Measurements from ENCODE around the gene C5orf24. TPM values are rescaled to one million over a fixed set of nuclear protein-coding genes. Genes with fewer than 3 reads are reported as not detected.
"Not testable (repeated sequence)": the region's sequence is repeated elsewhere in the genome, so short reads cannot be mapped to it uniquely, and the experiment has no call there.

Gene C5orf24
- 42.8 TPM for total RNA-seq

DNA sequence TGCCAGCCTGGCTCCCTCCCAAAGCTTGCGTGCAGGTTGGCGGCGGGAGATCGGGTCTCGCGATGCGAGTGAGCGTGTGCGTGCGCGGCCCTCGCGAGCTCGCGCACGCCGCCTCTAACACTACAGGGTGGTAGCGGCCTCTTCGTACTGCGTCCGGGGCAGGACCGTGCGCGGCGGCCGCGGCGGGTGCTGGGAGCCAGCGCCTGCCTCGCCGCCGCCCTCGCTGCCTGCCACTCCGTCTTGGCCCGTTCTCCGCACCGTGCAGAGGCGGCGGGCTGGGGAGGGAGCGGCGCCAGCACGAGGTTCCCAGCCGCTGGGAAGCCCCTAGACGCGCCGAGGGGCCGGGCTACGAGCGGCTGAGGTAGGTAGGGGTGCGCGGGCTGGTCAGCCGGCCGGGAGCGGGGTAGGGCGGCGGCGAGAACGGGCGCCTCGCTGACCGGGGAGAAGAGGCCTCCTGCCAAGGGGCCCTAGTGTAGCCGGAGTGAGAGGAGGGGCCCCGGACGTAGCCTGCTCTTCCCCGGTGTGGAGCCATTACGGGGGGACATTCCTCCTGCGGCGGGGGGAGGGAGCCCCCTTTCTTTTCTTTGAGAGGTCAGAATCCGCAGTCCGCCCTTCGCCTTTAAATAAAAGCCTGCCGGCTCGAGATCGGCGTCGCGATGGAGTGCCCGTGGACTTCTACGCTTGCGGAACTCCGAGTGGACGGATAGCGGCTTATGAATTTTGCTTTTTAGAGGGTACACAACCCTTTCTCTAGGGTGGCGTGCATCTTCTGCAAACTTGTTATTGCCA is at the start of gene C5orf24:
Gene C5orf24, plus strand, starts transcription at position 117 of the 789 bp plus-strand sequence. CDS start 8,933 bp downstream, outside the sequence.
- peak; percentile 96 for DNase-seq

GRCh38 chr5:134798468-134798867 is 47.3 kb upstream of the C5orf24 start:
- DNase-seq: no peak

GRCh38 chr5:134803821-134804220 is 41.9 kb upstream of the C5orf24 start:
- no peak for DNase-seq

DNA sequence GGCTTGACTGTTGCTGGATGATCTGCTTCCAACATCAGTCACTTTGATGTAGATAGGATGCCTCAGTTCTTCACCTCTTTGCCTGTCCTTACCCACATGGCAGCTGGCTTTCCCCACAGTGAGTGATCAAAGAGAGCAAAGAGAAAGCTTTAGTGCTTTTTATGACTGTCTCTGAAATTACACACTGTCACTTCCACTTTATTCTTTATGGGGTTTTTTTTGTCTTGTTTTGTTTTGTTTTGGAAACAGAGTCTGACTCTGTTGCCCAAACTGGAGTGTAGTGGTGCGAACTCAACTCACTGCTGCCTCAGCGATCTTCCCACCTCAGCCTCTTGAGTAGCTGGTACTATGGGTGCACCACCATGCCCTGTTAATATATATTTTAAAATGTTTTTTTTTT is 32.4 kb upstream of the C5orf24 start:
- no peak for DNase-seq

DNA sequence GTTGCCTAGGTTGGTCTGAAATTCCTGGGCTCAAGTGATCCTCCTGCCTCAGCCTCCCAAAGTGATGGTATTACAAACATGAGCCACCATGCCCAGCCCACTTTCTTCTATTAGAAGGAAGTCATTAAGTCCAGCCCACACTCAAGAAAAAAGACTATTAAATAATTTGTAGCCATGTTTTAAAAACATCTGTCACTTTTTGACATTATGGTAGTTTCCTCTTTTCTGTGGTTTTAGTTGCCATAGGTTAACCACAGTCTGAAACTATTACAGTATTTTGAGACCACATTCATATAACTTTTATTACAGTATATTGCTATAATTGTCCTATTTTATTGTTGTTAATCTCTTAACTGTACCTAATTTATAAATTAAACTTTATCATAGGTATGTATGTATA is 31.9 kb upstream of the C5orf24 start:
- no peak for DNase-seq

GRCh38 chr5:134817006-134817405 is 28.8 kb upstream of the C5orf24 start:
- no peak for DNase-seq

- no peak for DNase-seq
These were observed 27.0 kb upstream of the C5orf24 start for GRCh38 chr5:134818776-134819175.

- no peak for DNase-seq
These were observed 26.3 kb upstream of the C5orf24 start for GRCh38 chr5:134819407-134819963.

GRCh38 chr5:134821841-134822240 is 23.9 kb upstream of the C5orf24 start:
- DNase-seq: no peak

DNA sequence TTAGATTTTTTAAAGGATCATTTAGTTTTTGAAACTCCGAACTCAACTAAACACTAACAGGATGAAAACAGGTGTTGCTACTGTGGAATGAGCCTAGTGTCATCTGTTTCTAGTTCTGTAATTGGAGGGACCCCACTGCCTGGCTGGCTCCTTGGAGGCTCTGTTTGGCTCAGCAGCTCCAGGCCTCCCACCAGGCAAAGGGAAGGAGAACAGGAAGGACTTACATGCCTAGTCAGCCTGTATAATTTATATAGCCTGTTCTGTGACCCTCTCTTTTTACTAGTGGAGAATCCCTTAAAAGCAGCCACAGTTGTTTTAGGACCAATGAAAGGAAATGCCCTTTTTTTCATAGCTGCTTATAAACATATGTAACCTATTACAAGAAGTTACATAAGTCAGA is 21.1 kb upstream of the C5orf24 start:
- no peak for DNase-seq

- no peak for DNase-seq
These were observed 20.6 kb upstream of the C5orf24 start for GRCh38 chr5:134825212-134825611.

GRCh38 chr5:134833340-134834032 is 12.3 kb upstream of the C5orf24 start:
- no peak for DNase-seq

- DNase-seq: no peak
These were observed 10.1 kb upstream of the C5orf24 start for GRCh38 chr5:134835623-134836022.

- no peak for DNase-seq
These were observed 8.1 kb upstream of the C5orf24 start for GRCh38 chr5:134837530-134838181.

DNA sequence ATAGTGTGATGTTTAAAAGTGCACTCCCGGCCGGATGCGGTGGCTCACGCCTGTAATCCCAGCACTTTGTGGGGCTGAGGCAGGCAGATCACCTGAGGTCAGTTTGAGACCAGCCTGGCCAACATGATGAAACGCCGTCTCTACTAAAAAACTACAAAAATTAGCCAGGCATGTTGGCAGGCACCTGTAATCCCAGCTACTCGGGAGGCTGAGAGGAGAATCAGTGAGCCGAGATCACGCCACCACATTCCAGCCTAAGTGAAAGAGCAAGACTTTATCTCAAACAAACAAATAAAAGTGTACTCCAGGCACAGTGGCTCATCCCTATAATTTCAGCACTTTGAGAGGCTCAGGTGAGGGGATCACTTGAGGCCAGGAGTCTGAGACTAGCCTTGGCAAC is 7.4 kb upstream of the C5orf24 start:
- DNase-seq: not testable (repeated sequence)

- DNase-seq: no peak
These were observed 5.0 kb upstream of the C5orf24 start for GRCh38 chr5:134840811-134841210.

- no peak for DNase-seq
These were observed 1.5 kb upstream of the C5orf24 start for GRCh38 chr5:134844252-134844651.

GRCh38 chr5:134845335-134845851 is 375 bp upstream of the C5orf24 start:
- DNase-seq: no peak

DNA sequence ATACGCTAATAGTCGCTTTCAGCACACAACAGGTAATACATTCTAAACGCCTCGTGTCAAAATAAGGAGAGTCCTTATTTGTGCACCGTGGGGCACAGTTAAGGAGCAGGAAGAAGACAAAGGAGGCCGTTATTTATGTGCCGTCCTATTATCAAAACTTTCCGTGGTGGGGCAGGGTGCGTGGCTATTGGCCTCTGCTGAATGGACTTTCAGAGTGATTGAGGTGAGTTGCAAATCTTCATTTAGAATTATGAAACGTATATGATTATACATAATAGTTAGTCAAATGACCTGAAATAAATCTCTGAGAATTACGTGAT is 833 bp downstream of the C5orf24 start:
- DNase-seq: peak; percentile 14

- not testable (repeated sequence) for DNase-seq
These were observed 3.7 kb downstream of the C5orf24 start for GRCh38 chr5:134849434-134849933.

GRCh38 chr5:134851307-134851923 is 5.6 kb downstream of the C5orf24 start:
- no peak for DNase-seq

DNA sequence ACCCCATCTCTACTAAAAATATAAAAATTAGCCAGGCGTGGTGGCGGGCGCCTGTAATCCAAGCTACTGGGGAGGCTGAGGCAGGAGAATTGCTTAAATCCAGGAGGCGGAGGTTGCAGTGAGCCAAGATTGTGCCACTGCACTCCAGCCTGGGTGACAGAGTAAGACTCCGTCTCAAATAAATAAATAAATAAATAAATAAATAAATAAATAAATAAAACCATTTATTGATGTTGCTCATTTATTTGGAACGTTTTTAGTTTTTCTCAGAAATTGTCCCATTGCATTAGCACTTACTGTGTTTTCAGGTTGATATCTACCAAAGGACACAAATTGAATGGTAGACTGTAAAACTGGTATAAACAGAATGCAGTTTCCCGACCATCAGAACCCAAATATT is 10.7 kb downstream of the C5orf24 start:
- not testable (repeated sequence) for DNase-seq

All from skin of body (tissue), 2 donors.